Lower leg skin (tissue), 4 donors: ENCODE data around the gene SLC19A3. TPM values are rescaled to one million over a fixed set of nuclear protein-coding genes. Genes with fewer than 3 reads are reported as not detected.

ENCODE experiments used
- DNase-seq, 2 donors: peaks; one replicate each; pipeline ENCODE4 v3.0.0-alpha.2; 2019; ENCODE audit warnings: low spot score in 2 of 2
- H3K4me3 ChIP-seq: fragments of 200-600 bp; sonication (generic); 2 replicates; pipeline ENCODE4 v1.5.1; 2017; ENCODE audit warnings: mild to moderate bottlenecking, low read depth; ENCODE audit not compliant: poor library complexity, severe bottlenecking
- CTCF ChIP-seq, 3 donors: fragments of 450-650 bp; IDR thresholded peaks; one replicate each; pipeline ENCODE4 v1.5.1; 2016; ENCODE audit warnings: antibody characterized with exemption in 3 of 3, mild to moderate bottlenecking in 3 of 3, moderate library complexity in 2 of 3
- POLR2A ChIP-seq, 2 donors: fragments of 450-650 bp; IDR thresholded peaks; one replicate each; pipeline ENCODE4 v1.6.1; 2016 to 2017; ENCODE audit warnings: antibody characterized with exemption in 2 of 2, mild to moderate bottlenecking in 1 of 2, moderate library complexity in 1 of 2
- WGBS, 2 donors: methylation state at CpG; one replicate each; pipeline ENCODE4 v1.1.5; 2018; 5-methylcytosine and 5-hydroxymethylcytosine counted together
- intact Hi-C: fragments of 100-400 bp; cut with DNase I; formaldehyde crosslinking; loops from one replicate; pipeline ENCODE4 v1.15.0; 2023; ENCODE audit warnings: low total_unique reads
- total RNA-seq, 4 donors: library from RNA; depleted of rRNA; stranded (reverse); fragments of >200 nt; gene quantifications; one replicate each; pipeline ENCODE4 v1.1.0, GENCODE V29; 2016

Gene SLC19A3
- total RNA-seq, 4 donors from 2014 or later: 0.47 to 5.6 (median 2.9) TPM

GRCh38 chr2:227665189-227665940, 52.5 kb downstream of the SLC19A3 start:
- intact Hi-C loops: loop anchor here (10.0 kb wide), 1 partner anchor 109 kb away; no protein-coding TSS in a partner anchor
- TF ChIP-seq POLR2A (IDR thresholded peaks at IDR 0.05) (no peak), CTCF (IDR thresholded peaks at IDR 0.05) (no peak)
- 78 to 81% methylated on average over 6 of the region's 6 CpGs for WGBS, 2 donors

GRCh38 chr2:227661827-227662226, 56.0 kb downstream of the SLC19A3 start:
- 52 to 59% methylated on average over 3 of the region's 3 CpGs for WGBS, 2 donors
- no peak for TF ChIP-seq POLR2A (IDR thresholded peaks at IDR 0.05)
- no peak for TF ChIP-seq CTCF (IDR thresholded peaks at IDR 0.05)
- no peak overlapping the region for H3K4me3 ChIP-seq
- DNase-seq: no peak
- intact Hi-C loops: loop anchor here (10.0 kb wide), 1 partner anchor 113 kb away; no protein-coding TSS in a partner anchor

More at GRCh38 chr2:227665189-227665940, 52.5 kb downstream of the SLC19A3 start:
- H3K4me3 ChIP-seq: no peak overlapping the region
- no peak for DNase-seq

GRCh38 chr2:227661025-227661649, 56.7 kb downstream of the SLC19A3 start:
- intact Hi-C loops: loop anchor here (10.0 kb wide), 1 partner anchor 114 kb away; no protein-coding TSS in a partner anchor
- DNase-seq: no peak
- WGBS, 2 donors: 63 to 68% methylated on average over 7 of the region's 7 CpGs
- no peak overlapping the region for H3K4me3 ChIP-seq
- TF ChIP-seq CTCF (IDR thresholded peaks at IDR 0.05) (no peak), POLR2A (IDR thresholded peaks at IDR 0.05) (no peak)

- TF ChIP-seq CTCF (IDR thresholded peaks at IDR 0.05) (no peak), POLR2A (IDR thresholded peaks at IDR 0.05) (no peak)
- DNase-seq: no peak
- intact Hi-C loops: no loop called here
- WGBS, 2 donors: 79 to 86% methylated on average over 8 of the region's 8 CpGs
- no peak overlapping the region for H3K4me3 ChIP-seq
Observed at GRCh38 chr2:227657199-227657845, 60.5 kb downstream of the SLC19A3 start.

- WGBS, 2 donors: 9 to 13% methylated on average over 1 of the region's 1 CpG
- H3K4me3 ChIP-seq: no peak overlapping the region
- DNase-seq: peak in 1 of 2 donors; percentile 43
- no peak for TF ChIP-seq POLR2A (IDR thresholded peaks at IDR 0.05)
- TF ChIP-seq CTCF (IDR thresholded peaks at IDR 0.05): no peak
- intact Hi-C loops: no loop called here
Observed at GRCh38 chr2:227655454-227655853, 62.4 kb downstream of the SLC19A3 start.
